H7 (cell line): ENCODE results near the gene KIF16B. TPM values are rescaled to one million over a fixed set of nuclear protein-coding genes. Genes with fewer than 3 reads are reported as not detected.
A peak's percentile ranks its signal among the peaks of the same experiment; 100 is the strongest.

Experiments
- DNase-seq: peaks from one replicate; pipeline ENCODE4 v3.0.0; 2012
- H3K27me3 ChIP-seq: 2 replicates; pipeline ENCODE4 v1.6.0; 2011; ENCODE audit warnings: mild to moderate bottlenecking, low read length; ENCODE audit not compliant: control insufficient read depth, insufficient read depth
- H3K36me3 ChIP-seq: replicated peaks from 2 replicates; pipeline ENCODE4 v1.5.1; 2011; ENCODE audit warnings: low read length; ENCODE audit not compliant: control insufficient read depth, insufficient read depth
- H3K4me3 ChIP-seq: 2 replicates; pipeline ENCODE4 v1.5.1; 2011; ENCODE audit warnings: low read depth, mild to moderate bottlenecking, control low read depth, low read length, moderate library complexity; ENCODE audit not compliant: insufficient read depth
- total RNA-seq: library from RNA; depleted of rRNA; stranded (reverse); fragments of >200 nt; shearing (Covaris generic); gene quantifications from 2 replicates; pipeline ENCODE4 v1.2.3, GENCODE V29; 2014

The KIF16B gene
- total RNA-seq, 1 experiment from 2014 or later: 7.4 TPM

- DNase-seq: no peak
- H3K27me3 ChIP-seq: no peaks in the 10 kb centered on the region
- no peak overlapping the region for H3K4me3 ChIP-seq
Observed at GRCh38 chr20:16417001-16417400, 156.2 kb downstream of the KIF16B start.

DNA sequence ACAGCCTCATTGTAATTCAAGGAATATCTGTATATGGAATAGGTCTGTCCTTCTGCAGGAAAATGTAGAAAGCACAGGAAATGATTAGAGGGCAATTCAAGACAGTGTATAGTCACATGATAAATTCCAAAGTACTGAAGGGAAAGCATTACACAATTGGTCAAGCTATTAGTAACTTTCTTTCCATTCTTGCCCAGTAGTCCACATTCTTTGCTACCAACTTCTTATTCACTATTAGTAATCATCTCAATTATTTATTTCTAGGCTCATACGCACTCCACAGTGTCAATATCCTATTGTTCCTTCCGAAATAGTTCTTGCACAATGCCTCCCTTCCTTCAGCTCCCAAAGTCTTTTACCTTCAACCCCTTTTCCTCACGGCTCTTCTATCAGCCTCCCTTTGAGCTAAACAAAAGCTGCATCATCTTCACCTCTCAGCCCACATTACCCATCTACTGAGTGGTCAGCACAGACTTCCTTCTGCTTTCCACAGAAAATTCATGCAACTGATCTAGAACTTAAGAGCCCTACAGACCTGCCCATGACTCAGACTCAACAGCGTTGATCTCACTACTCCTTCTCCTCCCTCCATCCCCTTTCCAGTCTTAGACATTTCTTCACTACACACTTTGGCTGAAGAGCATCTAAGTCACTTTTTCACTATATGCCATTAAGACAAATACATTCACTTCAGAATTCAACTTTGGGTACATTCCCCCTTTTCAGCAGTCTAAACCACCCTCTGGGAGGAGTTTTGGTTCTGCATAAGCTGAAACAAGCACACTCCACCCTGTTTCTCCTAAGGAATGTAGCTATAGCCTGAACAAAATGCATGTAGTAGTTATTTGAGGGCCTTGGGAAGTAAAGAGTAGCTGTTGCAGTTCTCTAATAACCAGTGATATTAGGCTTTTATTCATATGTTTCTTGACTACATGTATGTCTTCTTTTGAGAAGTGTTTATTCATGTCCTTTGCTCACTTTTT, 157.9 kb downstream of the KIF16B start:
- no peak overlapping the region for H3K4me3 ChIP-seq
- DNase-seq: no peak
- H3K27me3 ChIP-seq: no peaks in the 10 kb centered on the region
- H3K36me3 ChIP-seq: no peaks in the 10 kb centered on the region

More at GRCh38 chr20:16417001-16417400, 156.2 kb downstream of the KIF16B start:
- no peaks in the 10 kb centered on the region for H3K36me3 ChIP-seq

- Histone ChIP-seq H3K4me3 (no peak overlapping the region), H3K27me3 (no peaks in the 10 kb centered on the region), H3K36me3 (no peaks in the 10 kb centered on the region)
- no peak for DNase-seq
Observed at GRCh38 chr20:16412906-16413305, 160.3 kb downstream of the KIF16B start.

- H3K27me3 ChIP-seq: no peaks in the 10 kb centered on the region
- H3K36me3 ChIP-seq: no peaks in the 10 kb centered on the region
- no peak for DNase-seq
- no peak overlapping the region for H3K4me3 ChIP-seq
Observed at GRCh38 chr20:16411361-16411760, 161.9 kb downstream of the KIF16B start.

DNA sequence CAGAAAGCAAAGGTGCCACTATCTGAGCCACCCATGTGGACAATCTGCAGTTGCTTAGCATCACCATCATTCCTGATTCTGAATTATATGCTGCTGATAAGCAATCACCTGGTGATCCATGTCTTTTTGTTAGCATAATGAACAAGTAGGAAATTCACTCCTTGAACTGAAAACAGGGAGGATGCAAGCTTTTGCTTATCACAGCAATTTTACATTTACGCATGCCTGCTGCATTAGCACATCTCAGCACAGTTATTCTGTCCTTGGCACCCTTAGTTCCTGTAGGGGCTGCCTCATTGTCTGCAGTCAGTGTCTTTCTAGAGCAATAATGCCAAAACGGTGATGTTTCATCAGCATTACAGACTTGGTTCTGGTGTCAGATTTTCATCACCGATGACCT, 162.6 kb downstream of the KIF16B start:
- Histone ChIP-seq H3K27me3 (no peaks in the 10 kb centered on the region), H3K36me3 (no peaks in the 10 kb centered on the region; the same call in 1 of the 2 replicates), H3K4me3 (no peak overlapping the region)
- no peak for DNase-seq

- Histone ChIP-seq H3K27me3 (no peaks in the 10 kb centered on the region), H3K36me3 (no peaks in the 10 kb centered on the region; the same call in 1 of the 2 replicates), H3K4me3 (no peak overlapping the region)
- no peak for DNase-seq
Observed at GRCh38 chr20:16408981-16409380, 164.3 kb downstream of the KIF16B start.

- no peak for DNase-seq
- Histone ChIP-seq H3K4me3 (no peak overlapping the region), H3K27me3 (no peaks in the 10 kb centered on the region), H3K36me3 (no peaks in the 10 kb centered on the region; the same call in 1 of the 2 replicates)
Observed at GRCh38 chr20:16407251-16408067, 165.8 kb downstream of the KIF16B start.

GRCh38 chr20:16405254-16405653, 168.0 kb downstream of the KIF16B start:
- H3K4me3 ChIP-seq: no peak overlapping the region
- DNase-seq: no peak
- no peaks in the 10 kb centered on the region for H3K27me3 ChIP-seq
- no peaks in the 10 kb centered on the region; the same call in 1 of the 2 replicates for H3K36me3 ChIP-seq

DNA sequence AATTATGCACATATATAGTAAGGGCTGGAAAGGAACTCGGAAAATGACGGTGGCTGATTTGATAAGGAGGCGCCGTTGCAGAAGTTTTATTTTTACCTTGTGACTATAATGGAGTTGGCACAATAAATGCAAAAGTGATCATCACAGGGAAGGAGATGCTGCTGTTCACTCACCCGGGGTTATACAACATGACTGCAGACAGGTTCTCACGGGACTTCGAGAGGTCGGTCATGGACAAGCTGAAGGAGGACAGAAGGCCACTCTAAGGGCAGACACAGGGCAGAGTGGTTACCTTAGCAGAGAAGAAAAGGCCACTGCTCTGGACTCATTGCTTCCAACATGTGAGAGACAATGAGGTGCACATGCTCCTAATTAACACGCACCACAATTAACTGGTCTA, 168.6 kb downstream of the KIF16B start:
- Histone ChIP-seq H3K27me3 (no peaks in the 10 kb centered on the region), H3K4me3 (no peak overlapping the region), H3K36me3 (no peaks in the 10 kb centered on the region; the same call in 1 of the 2 replicates)
- DNase-seq: no peak

DNA sequence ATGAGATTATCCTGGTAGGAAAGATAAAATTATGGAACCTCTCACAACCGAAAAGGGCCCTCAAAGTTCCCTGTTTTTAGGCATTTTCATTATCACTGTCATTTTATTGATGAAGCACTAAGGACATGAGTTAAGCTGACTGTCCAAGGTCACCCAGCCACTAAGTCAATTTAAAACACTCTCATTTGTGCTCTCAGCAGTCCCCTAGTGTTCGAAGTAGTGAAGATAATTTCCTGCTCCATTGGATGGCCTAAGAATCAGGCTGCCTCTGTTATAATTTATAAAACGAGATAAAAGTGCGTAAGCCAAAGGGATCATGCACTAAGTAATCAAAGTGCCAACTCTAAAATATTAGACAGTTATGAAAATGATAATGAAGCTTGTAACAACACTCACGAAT, 169.1 kb downstream of the KIF16B start:
- Histone ChIP-seq H3K27me3 (no peaks in the 10 kb centered on the region), H3K36me3 (no peaks in the 10 kb centered on the region; the same call in 1 of the 2 replicates), H3K4me3 (no peak overlapping the region)
- no peak for DNase-seq

DNA sequence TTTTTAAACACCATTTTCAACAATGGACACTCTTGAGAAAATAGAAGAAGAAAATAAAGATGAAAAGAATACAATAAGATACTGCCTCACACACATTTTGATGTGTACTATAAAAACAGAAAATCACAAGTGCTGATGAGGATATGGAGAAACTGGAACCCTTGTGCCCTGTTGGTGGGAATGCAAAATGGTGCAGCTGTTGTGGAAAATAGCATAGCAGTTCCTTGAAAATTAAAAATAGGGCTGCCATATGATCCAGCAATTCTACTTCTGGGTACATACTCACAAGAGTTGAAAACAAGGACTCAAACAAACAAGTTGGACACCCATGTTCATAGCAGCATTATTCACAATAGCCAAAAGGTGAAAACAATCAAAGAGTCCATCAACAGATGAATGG, 173.0 kb downstream of the KIF16B start:
- DNase-seq: no peak
- no peaks in the 10 kb centered on the region; the same call in 1 of the 2 replicates for H3K36me3 ChIP-seq
- H3K4me3 ChIP-seq: no peak overlapping the region
- no peaks in the 10 kb centered on the region for H3K27me3 ChIP-seq

- DNase-seq: no peak
- H3K4me3 ChIP-seq: no peak overlapping the region
- no peaks in the 10 kb centered on the region for H3K27me3 ChIP-seq
- H3K36me3 ChIP-seq: no peaks in the 10 kb centered on the region; the same call in 1 of the 2 replicates
Observed at GRCh38 chr20:16399801-16400200, 173.4 kb downstream of the KIF16B start.

- Histone ChIP-seq H3K36me3 (no peaks in the 10 kb centered on the region), H3K27me3 (no peaks in the 10 kb centered on the region), H3K4me3 (no peak overlapping the region)
- DNase-seq: no peak
Observed at GRCh38 chr20:16397086-16397485, 176.2 kb downstream of the KIF16B start.

DNA sequence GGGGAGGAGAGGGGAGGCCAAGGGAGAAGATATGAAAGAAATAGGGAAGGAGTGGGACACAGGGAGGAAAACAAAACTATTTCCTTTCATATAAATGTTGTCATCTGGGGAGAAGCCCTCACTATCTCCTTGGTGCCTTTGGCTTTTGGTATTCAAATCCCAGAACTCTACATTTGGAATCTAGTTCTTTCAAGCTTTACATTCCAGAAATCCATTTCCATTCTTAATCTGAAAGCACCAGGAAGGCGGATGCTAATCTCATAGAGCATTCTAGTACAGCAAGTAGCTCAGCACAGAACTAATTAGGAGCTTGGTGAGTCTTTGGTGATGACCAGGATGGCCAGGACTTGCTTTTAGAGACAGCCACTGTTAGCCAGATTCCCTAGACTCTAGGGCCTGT, 177.9 kb downstream of the KIF16B start:
- DNase-seq: peak; percentile 24
- H3K27me3 ChIP-seq: no peaks in the 10 kb centered on the region
- no peaks in the 10 kb centered on the region for H3K36me3 ChIP-seq
- no peak overlapping the region for H3K4me3 ChIP-seq
